H9 (cell line): ENCODE measurements around the gene C10orf71. TPM values are rescaled to one million over a fixed set of nuclear protein-coding genes. Genes with fewer than 3 reads are reported as not detected.

Experiments used
- DNase-seq: peaks from one replicate; pipeline ENCODE4 v3.0.0-alpha.2; 2017
- H2AFZ ChIP-seq: one replicate; pipeline ENCODE4 v1.6.1; 2013; ENCODE audit warnings: mild to moderate bottlenecking, low read length, control low read depth, moderate library complexity
- H2AK5ac ChIP-seq: 2 replicates; pipeline ENCODE4 v1.6.1; 2013; ENCODE audit warnings: low read length, control low read depth, mixed read lengths; ENCODE audit not compliant: insufficient read length
- H2BK120ac ChIP-seq: one replicate; pipeline ENCODE4 v1.6.1; 2013; ENCODE audit warnings: low read depth, mild to moderate bottlenecking, low read length, control low read depth, inconsistent platforms; ENCODE audit not compliant: poor library complexity, severe bottlenecking
- H2BK12ac ChIP-seq: 2 replicates; pipeline ENCODE4 v1.6.1; 2013; ENCODE audit warnings: low read length, control low read depth, mixed read lengths, low read depth; ENCODE audit not compliant: insufficient read length
- H2BK15ac ChIP-seq: 2 replicates; pipeline ENCODE4 v1.6.1; 2013; ENCODE audit warnings: low read depth, low read length, control low read depth
- H2BK20ac ChIP-seq: one replicate; pipeline ENCODE4 v1.6.1; 2013; ENCODE audit warnings: low read depth, mild to moderate bottlenecking, low read length, control low read depth, inconsistent platforms; ENCODE audit not compliant: poor library complexity, severe bottlenecking
- H2BK5ac ChIP-seq: 2 replicates; pipeline ENCODE4 v1.6.1; 2013; ENCODE audit warnings: low read length, control low read depth, mixed read lengths; ENCODE audit not compliant: insufficient read length
- H3K14ac ChIP-seq: 2 replicates; pipeline ENCODE4 v1.6.1; 2013; ENCODE audit warnings: low read length, control low read depth; ENCODE audit not compliant: insufficient read depth
- H3K18ac ChIP-seq: 2 replicates; pipeline ENCODE4 v1.6.1; 2013; ENCODE audit warnings: low read depth, mild to moderate bottlenecking, mixed read lengths, low read length, control low read depth; ENCODE audit not compliant: insufficient read length
- H3K23ac ChIP-seq: 2 replicates; pipeline ENCODE4 v1.6.1; 2013; ENCODE audit warnings: low read length, control low read depth, mixed read lengths, low read depth; ENCODE audit not compliant: insufficient read length
- H3K23me2 ChIP-seq: 2 replicates; pipeline ENCODE4 v1.6.1; 2013; ENCODE audit warnings: low read depth, mild to moderate bottlenecking, mixed read lengths, low read length, control low read depth; ENCODE audit not compliant: insufficient read length, poor library complexity, severe bottlenecking
- H3K27ac ChIP-seq: 2 replicates; pipeline ENCODE4 v1.5.1; 2013; ENCODE audit warnings: low read length, control low read depth, mixed read lengths, low read depth; ENCODE audit not compliant: insufficient read length
- H3K27me3 ChIP-seq: 2 replicates; pipeline ENCODE4 v1.6.1; 2013; ENCODE audit warnings: low read length, control low read depth, inconsistent platforms; ENCODE audit not compliant: insufficient read depth
- H3K4ac ChIP-seq: 2 replicates; pipeline ENCODE4 v1.6.1; 2013; ENCODE audit warnings: low read depth, mild to moderate bottlenecking, control low read depth, inconsistent platforms, low read length, moderate library complexity
- H3K4me1 ChIP-seq: 2 replicates; pipeline ENCODE4 v1.6.1; 2013; ENCODE audit warnings: low read length, control low read depth, inconsistent platforms; ENCODE audit not compliant: insufficient read depth
- H3K4me2 ChIP-seq: 2 replicates; pipeline ENCODE4 v1.6.1; 2013; ENCODE audit warnings: low read length, control low read depth, mixed read lengths; ENCODE audit not compliant: insufficient read length, insufficient read depth
- H3K56ac ChIP-seq: 2 replicates; pipeline ENCODE4 v1.6.1; 2013; ENCODE audit warnings: low read depth, mild to moderate bottlenecking, mixed read lengths, low read length, control low read depth; ENCODE audit not compliant: insufficient read length
- H3K79me1 ChIP-seq: 2 replicates; pipeline ENCODE4 v1.6.1; 2013; ENCODE audit warnings: low read depth, mild to moderate bottlenecking, moderate library complexity, low read length, control low read depth, inconsistent platforms; ENCODE audit not compliant: insufficient read depth, poor library complexity, severe bottlenecking
- H3K79me2 ChIP-seq: 2 replicates; pipeline ENCODE4 v1.6.1; 2013; ENCODE audit warnings: low read length, control low read depth, inconsistent platforms; ENCODE audit not compliant: insufficient read depth
- H3K9ac ChIP-seq: 2 replicates; pipeline ENCODE4 v1.6.1; 2013; ENCODE audit warnings: low read length, control low read depth, mixed read lengths; ENCODE audit not compliant: insufficient read length; ENCODE audit errors: extremely low read depth
- H3K9me3 ChIP-seq: one replicate; pipeline ENCODE4 v1.6.1; 2013; ENCODE audit warnings: low read depth, low read length, inconsistent platforms; ENCODE audit not compliant: control insufficient read depth
- H3T11ph ChIP-seq: one replicate; pipeline ENCODE4 v1.6.1; 2013; ENCODE audit warnings: mild to moderate bottlenecking, low read length, control low read depth, inconsistent platforms
- H4K20me1 ChIP-seq: one replicate; pipeline ENCODE4 v1.6.1; 2013; ENCODE audit not compliant: control insufficient read depth, insufficient read length, insufficient read depth
- H4K5ac ChIP-seq: 2 replicates; pipeline ENCODE4 v1.6.1; 2013; ENCODE audit warnings: low read depth, mild to moderate bottlenecking, mixed read lengths, low read length, control low read depth; ENCODE audit not compliant: insufficient read length
- H4K8ac ChIP-seq: replicated peaks from 2 replicates; pipeline ENCODE4 v1.6.1; 2013; ENCODE audit warnings: low read length, control low read depth, mixed read lengths, low read depth; ENCODE audit not compliant: insufficient read length
- H4K91ac ChIP-seq: 2 replicates; pipeline ENCODE4 v1.6.1; 2013; ENCODE audit warnings: low read depth, mild to moderate bottlenecking, moderate library complexity, mixed read lengths, low read length, control low read depth; ENCODE audit not compliant: insufficient read length
- H3K27ac Mint-ChIP-seq, 3 experiments: 2 replicates in 2 of 3; 3 replicates in 1 of 3; pipeline ENCODE4 v1.8.0; 2020 to 2021; ENCODE audit warnings: mixed read lengths in 3 of 3, mild to moderate bottlenecking in 1 of 3, moderate library complexity in 1 of 3
- H3K27me3 Mint-ChIP-seq: 2 replicates; pipeline ENCODE4 v1.8.0; 2021; ENCODE audit warnings: low read depth, mild to moderate bottlenecking, moderate library complexity, mixed read lengths
- H3K36me3 Mint-ChIP-seq, 3 experiments: 2 replicates in 2 of 3; 3 replicates in 1 of 3; pipeline ENCODE4 v1.8.0; 2020 to 2021; ENCODE audit warnings: low read depth in 3 of 3, mixed read lengths in 3 of 3; ENCODE audit not compliant: insufficient read depth in 1 of 3
- H3K4me1 Mint-ChIP-seq, 2 experiments: 2 replicates each; pipeline ENCODE4 v1.8.0; 2020; ENCODE audit warnings: mixed read lengths in 2 of 2
- H3K4me3 Mint-ChIP-seq, 2 experiments: 2 replicates in 1 of 2; 3 replicates in 1 of 2; pipeline ENCODE4 v1.8.0; 2020 to 2021; ENCODE audit warnings: mild to moderate bottlenecking in 2 of 2, mixed read lengths in 2 of 2, moderate library complexity in 1 of 2
- H3K9me3 Mint-ChIP-seq, 2 experiments: 2 replicates in 1 of 2; 3 replicates in 1 of 2; pipeline ENCODE4 v1.8.0; 2020; ENCODE audit warnings: mild to moderate bottlenecking in 2 of 2, mixed read lengths in 2 of 2, moderate library complexity in 1 of 2
- WGBS: extraction: QIAGEN DNeasy Blood & Tissue Kit; methylation state at CpG from one replicate; pipeline ENCODE4 v1.1.7; 2013; ENCODE audit warnings: missing lambda C conversion rate, low lambda C conversion rate, mixed read lengths; ENCODE audit not compliant: insufficient read length; ENCODE audit errors: extremely low coverage; 5-methylcytosine and 5-hydroxymethylcytosine counted together
- total RNA-seq: library from RNA; stranded (reverse); gene quantifications from 2 replicates; pipeline ENCODE4 v1.2.1, GENCODE V29; 2021
- TF ChIP-seq, protein P1 (sequence below): fragments of 200-600 bp; sonication (generic); conservative IDR thresholded peaks from 3 replicates; pipeline ENCODE4 v1.8.0; 2021; ENCODE audit warnings: antibody characterized with exemption, mild to moderate bottlenecking

Gene C10orf71
- total RNA-seq, 1 experiment from 2014 or later, result not detected

DNA sequence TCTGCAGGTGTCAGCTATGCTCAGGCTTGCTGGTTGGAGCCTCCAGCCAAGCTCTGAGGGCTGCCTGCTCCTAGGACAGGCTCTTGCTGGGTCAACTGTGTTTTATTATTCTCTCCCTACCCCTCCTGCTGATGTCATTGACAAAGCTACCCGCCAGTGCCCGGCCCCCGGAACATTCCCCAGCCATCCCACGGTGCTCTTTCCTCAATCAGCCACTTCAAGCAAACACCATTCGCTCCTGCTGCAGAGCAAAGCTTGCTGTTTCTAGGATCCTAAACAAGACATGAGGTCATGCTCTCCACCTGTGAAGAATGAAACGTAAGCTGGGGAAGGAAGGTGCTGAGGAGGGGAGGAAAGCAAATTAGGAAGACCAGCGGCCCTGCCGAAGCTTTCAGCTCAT, 2.1 kb upstream of the C10orf71 start:
- peaks cover 25 to 30% of the 10 kb centered on the region in 2 experiments for H3K4me1 Mint-ChIP-seq
- no peak overlapping the region for H2AFZ ChIP-seq
- no peak overlapping the region for H3K4ac ChIP-seq

More for the DNA sequence above, 2.1 kb upstream of the C10orf71 start:
- no CpG with 5 or more reads among the region's 8 CpGs for WGBS
- Histone ChIP-seq H2BK5ac (no peak overlapping the region), H3T11ph (no peak overlapping the region), H3K23me2 (no peaks in the 10 kb centered on the region), H2BK15ac (no peak overlapping the region), H4K20me1 (no peaks in the 10 kb centered on the region), H3K9ac (no peak overlapping the region), H2BK12ac (no peak overlapping the region), H3K27ac (no peak overlapping the region), H2AK5ac (no peak overlapping the region), H3K79me1 (no peaks in the 10 kb centered on the region), H4K5ac (no peak overlapping the region), H3K56ac (no peak overlapping the region), H3K14ac (no peak overlapping the region), H3K27me3 (no peaks in the 10 kb centered on the region), H3K18ac (no peak overlapping the region), H4K91ac (no peak overlapping the region), H3K4me1 (no peaks in the 10 kb centered on the region; the same call in 1 of the 2 replicates), H2BK20ac (no peak overlapping the region), H2BK120ac (no peak overlapping the region), H3K23ac (no peak overlapping the region), H3K79me2 (no peaks in the 10 kb centered on the region), H3K4me2 (no peak overlapping the region), H4K8ac (no peak overlapping the region), H3K9me3 (no peaks in the 10 kb centered on the region)
- Mint-ChIP-seq H3K27me3 (peaks cover 29% of the 10 kb centered on the region), H3K36me3 (no peaks in the 10 kb centered on the region), H3K4me3 (no peak overlapping the region), H3K9me3 (no peaks in the 10 kb centered on the region), H3K27ac (no peak overlapping the region)
- DNase-seq, result no peak
- TF ChIP-seq, protein P1, sequence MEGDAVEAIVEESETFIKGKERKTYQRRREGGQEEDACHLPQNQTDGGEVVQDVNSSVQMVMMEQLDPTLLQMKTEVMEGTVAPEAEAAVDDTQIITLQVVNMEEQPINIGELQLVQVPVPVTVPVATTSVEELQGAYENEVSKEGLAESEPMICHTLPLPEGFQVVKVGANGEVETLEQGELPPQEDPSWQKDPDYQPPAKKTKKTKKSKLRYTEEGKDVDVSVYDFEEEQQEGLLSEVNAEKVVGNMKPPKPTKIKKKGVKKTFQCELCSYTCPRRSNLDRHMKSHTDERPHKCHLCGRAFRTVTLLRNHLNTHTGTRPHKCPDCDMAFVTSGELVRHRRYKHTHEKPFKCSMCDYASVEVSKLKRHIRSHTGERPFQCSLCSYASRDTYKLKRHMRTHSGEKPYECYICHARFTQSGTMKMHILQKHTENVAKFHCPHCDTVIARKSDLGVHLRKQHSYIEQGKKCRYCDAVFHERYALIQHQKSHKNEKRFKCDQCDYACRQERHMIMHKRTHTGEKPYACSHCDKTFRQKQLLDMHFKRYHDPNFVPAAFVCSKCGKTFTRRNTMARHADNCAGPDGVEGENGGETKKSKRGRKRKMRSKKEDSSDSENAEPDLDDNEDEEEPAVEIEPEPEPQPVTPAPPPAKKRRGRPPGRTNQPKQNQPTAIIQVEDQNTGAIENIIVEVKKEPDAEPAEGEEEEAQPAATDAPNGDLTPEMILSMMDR, result no peak
